Small intestine (tissue), 7 donors: Measurements from ENCODE around the gene KCNG2. TPM values are rescaled to one million over a fixed set of nuclear protein-coding genes. Genes with fewer than 3 reads are reported as not detected.

Experiments
- DNase-seq, 2 donors: peaks; one replicate each; pipeline versions ENCODE4 v3.0.0 to v3.0.0-alpha.2; 2013
- FAIRE-seq: peaks from 2 replicates; lab custom pipeline; 2012; peaks lifted over from hg19 to GRCh38; lab: Jason Lieb, UNC
- H3K27ac ChIP-seq, 3 donors: one replicate each; pipeline ENCODE4 v1.5.1; 2013; ENCODE audit warnings: low read length in 2 of 3, mild to moderate bottlenecking in 2 of 3, control low read depth in 1 of 3, inconsistent platforms in 1 of 3, low read depth in 1 of 3, moderate library complexity in 1 of 3
- H3K27me3 ChIP-seq, 3 donors: one replicate each; pipeline ENCODE4 v1.6.1; 2013; ENCODE audit warnings: low read length in 3 of 3, inconsistent platforms in 1 of 3; ENCODE audit not compliant: control insufficient read depth in 3 of 3, insufficient read depth in 3 of 3
- H3K36me3 ChIP-seq, 3 donors: one replicate each; pipeline ENCODE4 v1.6.1; 2013; ENCODE audit warnings: low read length in 3 of 3, inconsistent platforms in 1 of 3, low read depth in 1 of 3, mild to moderate bottlenecking in 1 of 3, moderate library complexity in 1 of 3; ENCODE audit not compliant: control insufficient read depth in 3 of 3, insufficient read depth in 2 of 3
- H3K4me1 ChIP-seq, 3 donors: one replicate each; pipeline ENCODE4 v1.6.1; 2013; ENCODE audit warnings: low read length in 2 of 3, inconsistent platforms in 1 of 3, low read depth in 1 of 3, mild to moderate bottlenecking in 1 of 3, moderate library complexity in 1 of 3; ENCODE audit not compliant: control insufficient read depth in 3 of 3, insufficient read depth in 2 of 3
- H3K4me3 ChIP-seq, 3 donors: one replicate each; pipeline ENCODE4 v1.5.1; 2013; ENCODE audit warnings: low read length in 3 of 3, control low read depth in 1 of 3, inconsistent platforms in 1 of 3, low read depth in 1 of 3, mild to moderate bottlenecking in 1 of 3, moderate library complexity in 1 of 3
- H3K9me3 ChIP-seq, 2 donors: one replicate each; pipeline ENCODE4 v1.6.1; 2013; ENCODE audit warnings: low read depth in 1 of 2, low read length in 1 of 2; ENCODE audit not compliant: control insufficient read depth in 2 of 2, insufficient read depth in 1 of 2
- WGBS, 3 donors: extraction: QIAGEN DNeasy Blood & Tissue Kit; methylation state at CpG; one replicate each; pipeline ENCODE4 v1.1.7; 2013; 5-methylcytosine and 5-hydroxymethylcytosine counted together
- polyA plus RNA-seq, 4 donors: library from polyadenylated mRNA; stranded (reverse) in 3 of 4; unstranded in 1 of 4; fragments of 200-250 nt in 3 of 4; fragments of 120-200 nt in 1 of 4; gene quantifications; one replicate each; pipeline versions ENCODE4 v1.2.1 to v1.2.3, GENCODE V29; 2013
- donor health status: healthy with polysubstance abuse.
- donor health status: control.
- donor health status: control.
- donor health status: Bipolar disorder and iron deficiency.
- donor health status: healthy.

The KCNG2 gene
- polyA plus RNA-seq, 4 donors = 0.10 to 0.30 TPM; not detected in 2

DNA sequence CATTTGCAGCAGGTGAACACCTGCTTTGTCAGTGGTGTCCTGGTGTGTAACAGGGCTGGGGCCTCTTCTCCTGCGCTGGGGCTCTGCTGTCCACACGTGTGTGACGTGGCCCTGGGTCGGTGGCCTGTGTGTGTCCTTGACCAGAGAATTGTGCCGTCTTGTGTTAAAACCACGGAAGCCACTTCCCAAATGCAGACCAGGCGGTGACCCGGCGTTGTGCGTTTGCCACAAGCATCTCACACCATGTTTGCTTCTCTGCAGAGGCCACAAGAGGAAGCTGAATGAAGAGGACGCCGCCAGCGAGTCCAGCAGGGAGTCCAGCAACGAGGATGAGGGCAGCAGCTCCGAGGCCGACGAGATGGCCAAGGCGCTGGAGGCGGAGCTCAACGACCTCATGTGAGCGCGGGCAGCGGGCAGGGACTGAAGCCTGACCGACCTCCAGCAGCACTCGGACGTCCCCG is 44.3 kb upstream of the KCNG2 start:
- DNase-seq (no peak), FAIRE-seq (no peak)
- H3K9me3 ChIP-seq = no peaks in the 10 kb centered on the region

DNA sequence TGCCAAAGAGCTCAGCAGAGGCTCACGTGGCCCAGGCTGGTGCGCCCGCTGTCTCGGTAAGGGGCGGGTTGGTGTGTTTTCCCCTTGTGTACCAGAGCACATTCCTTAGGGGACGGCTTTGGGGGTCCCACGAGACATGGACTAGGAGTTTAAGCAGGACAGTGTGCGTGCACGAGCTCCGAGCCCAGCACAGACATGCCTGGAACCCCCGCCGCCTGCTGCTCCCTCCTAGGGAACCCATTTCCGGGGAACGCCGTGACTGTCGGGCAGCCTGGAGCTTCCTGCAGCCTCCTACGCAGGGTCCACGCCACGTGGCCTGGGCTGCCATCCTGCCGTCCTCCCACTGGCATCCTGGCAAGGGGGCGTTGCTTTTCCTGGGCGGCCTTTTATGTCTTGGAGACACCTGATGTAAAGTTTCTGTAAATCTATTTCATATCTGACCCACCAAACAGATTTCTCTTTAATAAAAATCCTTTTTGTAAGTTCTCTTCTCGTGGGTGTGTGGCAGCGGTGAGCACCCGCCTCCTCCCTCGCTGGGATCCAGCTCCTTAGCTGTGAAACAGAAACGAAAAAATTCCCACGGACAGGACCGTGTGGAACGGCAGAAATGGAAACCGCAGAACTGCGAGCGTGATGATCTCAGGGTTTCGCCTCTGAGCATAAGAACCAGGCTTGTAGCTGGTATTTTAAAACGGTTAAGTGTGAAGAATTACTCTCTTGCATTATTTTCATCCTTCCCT is 43.5 kb upstream of the KCNG2 start:
- Histone ChIP-seq H3K4me1 (no peaks in the 10 kb centered on the region), H3K9me3 (no peaks in the 10 kb centered on the region), H3K36me3 (peaks cover 9 to 38% (median 13%) of the 10 kb centered on the region in 3 donors), H3K27ac (no peak overlapping the region), H3K4me3 (no peak overlapping the region), H3K27me3 (no peaks in the 10 kb centered on the region)
- DNase-seq (no peak), FAIRE-seq (no peak)
- 95 to 98% (median 96%) methylated on average over 35 of the region's 35 CpGs for WGBS, 3 donors

More for the DNA sequence above, 44.3 kb upstream of the KCNG2 start:
- 87 to 93% (median 93%) methylated on average over 27 of the region's 27 CpGs for WGBS, 3 donors
- H3K27me3 ChIP-seq = no peaks in the 10 kb centered on the region
- H3K27ac ChIP-seq = no peak overlapping the region
- no peak overlapping the region for H3K4me3 ChIP-seq
- peaks cover 9 to 45% (median 13%) of the 10 kb centered on the region in 3 donors for H3K36me3 ChIP-seq
- H3K4me1 ChIP-seq = no peaks in the 10 kb centered on the region

DNA sequence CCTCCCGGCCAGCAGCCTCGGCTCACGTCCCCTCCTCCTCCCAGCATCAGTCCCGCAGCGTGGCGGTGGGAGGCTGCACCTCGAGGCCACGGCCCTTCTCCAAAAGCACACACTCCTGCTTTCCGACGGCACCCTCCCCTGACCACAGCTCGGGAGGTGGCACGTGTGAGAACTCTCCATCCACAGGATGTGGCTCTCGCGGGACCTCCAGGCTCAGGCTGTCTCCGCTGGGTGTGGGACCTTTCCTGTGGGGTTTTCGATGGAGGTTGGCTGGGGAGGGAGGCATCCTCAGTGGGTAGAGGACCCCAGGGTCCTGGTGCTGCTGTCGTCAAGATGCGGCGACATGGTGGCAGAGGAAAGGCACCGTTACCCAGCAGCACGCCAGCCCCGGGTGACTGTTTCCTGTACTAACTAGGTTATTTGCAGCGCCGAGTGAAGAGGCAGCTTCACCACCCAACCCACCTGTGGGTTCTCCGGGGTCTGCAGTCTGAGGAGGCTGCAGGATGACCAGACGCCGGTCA is 42.8 kb upstream of the KCNG2 start:
- FAIRE-seq (no peak), DNase-seq (no peak)
- WGBS, 3 donors = 95 to 97% (median 96%) methylated on average over 27 of the region's 27 CpGs
- no peak overlapping the region for H3K4me3 ChIP-seq
- no peaks in the 10 kb centered on the region for H3K9me3 ChIP-seq
- peaks cover 9 to 31% (median 13%) of the 10 kb centered on the region in 3 donors for H3K36me3 ChIP-seq
- no peaks in the 10 kb centered on the region for H3K27me3 ChIP-seq
- H3K27ac ChIP-seq = no peak overlapping the region
- no peaks in the 10 kb centered on the region for H3K4me1 ChIP-seq

DNA sequence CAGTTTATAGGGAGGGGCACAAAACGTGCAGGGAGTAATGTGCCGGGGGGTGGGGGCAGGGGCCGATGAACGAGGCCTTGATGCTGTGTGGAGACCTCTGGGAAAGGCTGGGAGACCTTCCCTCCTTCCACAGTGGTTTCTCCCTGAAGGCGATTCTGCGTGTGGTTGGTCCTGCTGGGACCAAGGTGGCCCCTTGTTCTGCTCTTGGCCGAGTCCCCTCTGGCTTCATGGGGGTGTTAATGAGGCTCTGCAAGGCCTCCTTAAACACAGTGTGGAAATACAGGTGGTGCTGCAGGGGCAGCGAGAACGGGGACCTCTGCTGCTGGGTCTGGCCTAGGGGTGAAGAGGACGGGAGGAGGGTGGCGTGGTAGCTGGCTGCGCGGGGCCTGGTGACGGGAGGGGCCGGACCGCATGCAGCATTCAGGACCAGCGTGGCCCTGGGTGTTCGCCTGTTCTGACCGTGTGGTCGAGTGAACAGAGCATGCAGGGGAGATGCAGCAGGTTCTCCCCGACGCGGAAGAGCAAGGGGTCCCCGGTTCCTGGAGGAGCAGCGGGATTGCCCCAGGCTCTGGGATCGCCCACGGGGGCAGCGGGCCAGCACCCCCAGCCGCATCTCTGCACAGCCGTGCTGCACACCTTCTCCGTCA is 42.1 kb upstream of the KCNG2 start:
- DNase-seq (no peak), FAIRE-seq (no peak)
- Histone ChIP-seq H3K27ac (no peak overlapping the region), H3K27me3 (no peaks in the 10 kb centered on the region), H3K36me3 (peaks cover 9 to 30% (median 13%) of the 10 kb centered on the region in 3 donors), H3K4me1 (no peaks in the 10 kb centered on the region), H3K4me3 (no peak overlapping the region), H3K9me3 (no peaks in the 10 kb centered on the region)
- 95 to 98% (median 96%) methylated on average over 28 to 31 of the region's 31 CpGs for WGBS, 3 donors

DNA sequence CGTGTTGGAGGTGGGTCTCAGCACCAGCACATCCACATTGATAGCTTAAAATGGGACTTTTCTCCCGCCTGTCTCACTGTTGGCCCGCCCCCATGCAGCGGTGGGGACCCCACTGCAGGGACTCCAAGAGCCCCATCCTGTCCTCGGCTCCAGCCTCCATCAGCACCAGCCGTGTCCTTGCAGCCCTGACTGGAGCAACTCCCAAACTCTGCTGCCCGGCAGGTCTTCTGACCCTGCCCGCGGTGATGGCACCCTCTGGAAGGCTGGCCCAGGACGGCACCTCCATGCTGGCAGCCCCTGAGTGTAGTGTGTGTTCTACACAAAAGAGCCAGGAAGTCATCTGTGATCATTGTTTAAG is 41.6 kb upstream of the KCNG2 start:
- 92 to 96% (median 94%) methylated on average over 9 to 10 of the region's 10 CpGs for WGBS, 3 donors
- H3K36me3 ChIP-seq = peaks cover 9 to 30% (median 13%) of the 10 kb centered on the region in 3 donors
- H3K9me3 ChIP-seq = no peaks in the 10 kb centered on the region
- DNase-seq (no peak), FAIRE-seq (no peak)
- no peak overlapping the region for H3K27ac ChIP-seq
- H3K27me3 ChIP-seq = no peaks in the 10 kb centered on the region
- no peak overlapping the region for H3K4me3 ChIP-seq
- H3K4me1 ChIP-seq = no peaks in the 10 kb centered on the region

DNA sequence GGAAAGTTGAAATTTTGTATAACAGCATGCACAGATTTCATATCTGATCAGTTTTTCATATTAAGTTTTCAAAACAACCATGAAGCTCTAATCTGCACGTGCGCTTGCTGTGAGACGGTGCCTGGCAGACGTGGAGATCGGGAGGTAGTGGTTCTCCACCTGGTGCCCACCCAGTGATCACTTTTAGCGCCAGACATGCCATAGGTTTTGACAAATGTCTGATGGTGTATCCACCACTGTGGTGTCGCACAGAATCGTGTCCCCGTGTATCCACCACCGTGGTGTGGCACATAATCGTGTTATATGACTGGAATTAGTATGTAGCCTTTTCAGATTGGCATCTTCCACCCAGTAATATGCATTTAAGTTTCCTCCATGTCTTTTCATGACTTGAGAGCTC is 40.9 kb upstream of the KCNG2 start:
- Histone ChIP-seq H3K4me1 (no peaks in the 10 kb centered on the region), H3K27me3 (no peaks in the 10 kb centered on the region), H3K9me3 (no peaks in the 10 kb centered on the region), H3K36me3 (peaks cover 9 to 30% (median 13%) of the 10 kb centered on the region in 3 donors), H3K4me3 (no peak overlapping the region), H3K27ac (no peak overlapping the region)
- FAIRE-seq (no peak), DNase-seq (no peak)
- WGBS, 3 donors = 96 to 98% (median 98%) methylated on average over 11 of the region's 11 CpGs

DNA sequence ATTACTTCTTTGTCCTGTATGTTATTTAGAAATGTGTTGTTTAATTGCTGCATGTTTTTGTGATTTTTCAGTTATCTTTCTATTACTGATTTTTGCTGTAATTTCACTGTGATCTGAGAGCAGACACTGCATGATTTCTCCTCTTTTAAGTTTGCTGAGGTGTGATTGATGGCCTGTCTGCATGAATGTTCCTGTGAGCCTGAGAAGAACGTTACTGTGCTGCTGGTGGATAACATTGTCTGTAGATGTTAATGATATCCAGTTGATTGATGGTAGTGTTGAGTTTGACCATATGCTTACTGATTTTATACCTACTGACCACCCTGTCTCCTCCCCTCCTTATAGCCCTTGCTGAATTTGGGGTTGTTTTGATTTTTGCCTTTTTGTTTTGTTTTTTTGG is 37.4 kb upstream of the KCNG2 start:
- 13 to 50% (median 32%) methylated on average over 1 of the region's 1 CpG for WGBS, 3 donors
- H3K27me3 ChIP-seq = no peaks in the 10 kb centered on the region
- H3K4me1 ChIP-seq = no peaks in the 10 kb centered on the region
- H3K36me3 ChIP-seq = peaks cover 0 to 8% (median 4%) of the 10 kb centered on the region in 3 donors
- H3K27ac ChIP-seq = no peak overlapping the region
- DNase-seq (no peak), FAIRE-seq (no peak)
- H3K4me3 ChIP-seq = no peak overlapping the region
- no peaks in the 10 kb centered on the region for H3K9me3 ChIP-seq

DNA sequence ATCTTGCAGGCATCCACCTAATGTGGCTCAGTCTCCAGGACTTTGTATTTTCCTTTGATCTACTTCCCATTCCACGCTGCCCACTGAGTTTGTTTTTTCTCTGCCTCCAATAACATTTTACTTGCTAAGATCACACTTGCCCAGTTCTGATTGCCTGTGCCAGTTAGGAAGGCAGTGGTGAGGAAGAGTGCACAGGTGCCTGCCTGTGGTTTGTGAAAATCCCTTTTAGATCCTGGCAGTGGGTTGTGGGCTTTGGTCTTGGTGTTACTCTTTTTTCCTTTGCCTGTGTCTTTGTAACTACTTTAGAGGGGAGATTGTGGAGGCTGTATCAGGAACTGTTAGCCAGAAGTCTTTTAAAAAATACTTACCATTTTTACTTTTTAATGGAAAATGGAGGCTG is 36.9 kb upstream of the KCNG2 start:
- Histone ChIP-seq H3K4me1 (no peaks in the 10 kb centered on the region), H3K36me3 (peaks cover 0 to 3% (median 3%) of the 10 kb centered on the region in 3 donors), H3K27ac (no peak overlapping the region), H3K9me3 (no peaks in the 10 kb centered on the region), H3K4me3 (no peak overlapping the region), H3K27me3 (no peaks in the 10 kb centered on the region)
- DNase-seq = no peak
- WGBS, 3 donors = 42 to 67% (median 48%) methylated on average over 1 of the region's 1 CpG
- no peak for FAIRE-seq
